ENCODE data around the gene LGALS13.
"Not testable (repeated sequence)": the region's sequence is repeated elsewhere in the genome, so short reads cannot be mapped to it uniquely, and the experiment has no call there.

The LGALS13 gene

DNA sequence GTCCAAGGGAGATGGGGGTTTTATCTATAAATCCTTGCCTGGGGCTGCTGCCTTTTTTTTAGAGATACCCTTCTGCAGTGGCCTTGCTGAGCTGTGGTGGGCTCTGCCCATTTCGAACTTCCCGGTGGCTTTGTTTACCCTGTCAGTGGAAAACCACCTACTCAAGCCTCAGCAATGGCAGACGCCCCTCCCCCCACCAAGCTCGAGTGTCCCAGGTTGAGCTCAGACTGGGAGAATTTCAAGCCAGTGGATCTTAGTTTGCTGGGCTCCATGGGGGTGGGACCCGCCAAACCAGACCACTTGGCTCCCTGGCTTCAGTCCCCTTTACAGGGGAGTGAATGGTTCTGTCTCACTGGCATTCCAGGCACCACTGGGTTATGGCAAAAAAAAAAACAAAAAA lies 21.6 kb downstream of the LGALS13 start:
- no peak for DNase-seq

DNA sequence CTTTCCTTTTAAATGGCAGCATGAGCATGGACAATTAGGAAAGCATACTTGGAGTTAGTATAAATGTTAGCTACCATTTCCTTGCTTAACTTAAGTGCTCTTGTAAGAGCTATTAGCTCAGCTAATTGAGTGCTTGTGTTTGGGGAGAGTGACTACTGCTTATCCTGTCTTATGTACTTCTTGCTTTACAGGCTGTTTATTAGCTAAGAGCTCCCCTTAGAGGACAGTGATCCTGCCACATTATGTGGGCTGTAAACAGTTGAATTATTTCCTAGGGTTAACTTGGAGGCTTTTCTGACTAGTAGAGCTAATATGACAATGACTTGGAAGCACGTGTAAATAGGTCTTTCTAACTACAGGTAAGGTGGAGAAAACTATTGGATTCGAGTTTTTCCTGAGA lies 25.3 kb downstream of the LGALS13 start:
- not testable (repeated sequence) for DNase-seq

DNA sequence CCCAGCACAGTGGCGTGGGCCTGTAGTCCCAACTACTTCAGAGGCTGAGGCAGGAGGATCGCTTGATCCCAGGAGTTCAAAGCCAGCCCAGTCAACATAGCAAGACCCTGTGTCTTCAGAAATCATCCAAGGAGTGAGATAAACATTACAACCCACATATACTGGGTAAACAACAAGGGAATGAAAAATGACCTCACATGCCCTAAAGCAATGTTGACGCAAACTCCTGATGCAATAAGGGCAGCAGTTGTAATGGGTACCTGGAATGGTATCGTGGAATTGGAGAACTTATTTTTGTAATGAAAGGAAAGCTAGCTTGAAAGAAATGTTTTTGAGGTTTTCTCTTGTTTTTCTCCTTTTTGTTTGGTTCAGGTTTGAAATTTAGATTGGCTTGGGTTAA lies 28.9 kb downstream of the LGALS13 start:
- no peak for DNase-seq

GRCh38 chr19:39631626-39632025 lies 29.3 kb downstream of the LGALS13 start:
- no peak for DNase-seq

GRCh38 chr19:39637891-39638290 lies 35.6 kb downstream of the LGALS13 start:
- DNase-seq = no peak

- no peak for DNase-seq
These were observed 39.4 kb downstream of the LGALS13 start for GRCh38 chr19:39641773-39642172.

GRCh38 chr19:39643591-39643990 lies 41.3 kb downstream of the LGALS13 start:
- DNase-seq = no peak

- no peak for DNase-seq
These were observed 43.6 kb downstream of the LGALS13 start for GRCh38 chr19:39645800-39646411.

GRCh38 chr19:39647918-39648317 lies 45.6 kb downstream of the LGALS13 start:
- DNase-seq = no peak

GRCh38 chr19:39655613-39656012 lies 53.3 kb downstream of the LGALS13 start, which contains the start of gene LGALS16:
Gene LGALS16, plus strand, starts transcription at chr19:39655913. Its CDS starts 49 bp downstream, at chr19:39655962.
- DNase-seq = no peak

Measured in activated naive CD4-positive, alpha-beta T cell treated with anti-CD3 and anti-CD28 coated beads, Interleukin-2, amount 50 U/mL, for 16 hours (primary cell).